Calu3 (cell line): ENCODE results near the gene CLDN16. TPM values are rescaled to one million over a fixed set of nuclear protein-coding genes. Genes with fewer than 3 reads are reported as not detected.

ENCODE experiments used
- BruUV-seq: library from RNA; stranded (reverse); fragments of 400-500 nt; replicated peaks from 2 replicates; lab custom pipeline; 2021; lab: Mats Ljungman, UMichigan
- CTCF ChIA-PET: fragments of 300-600 bp; sonication (Branson Sonifier 250); formaldehyde crosslinking; loops from one replicate; lab custom pipeline; 2022; ENCODE audit warnings: antibody characterized with exemption; lab: Charles Lee
- DNase-seq: peaks from one replicate; pipeline ENCODE4 v3.0.0; 2022
- H3K27ac Mint-ChIP-seq: one replicate; pipeline ENCODE4 v1.8.0; 2022; ENCODE audit warnings: mixed read lengths; ENCODE audit not compliant: unreplicated experiment
- H3K27me3 Mint-ChIP-seq: one replicate; pipeline ENCODE4 v1.8.0; 2022; ENCODE audit warnings: mixed read lengths; ENCODE audit not compliant: unreplicated experiment
- H3K36me3 Mint-ChIP-seq: one replicate; pipeline ENCODE4 v1.8.0; 2022; ENCODE audit warnings: mild to moderate bottlenecking, moderate library complexity, mixed read lengths; ENCODE audit not compliant: insufficient read depth, unreplicated experiment
- H3K4me1 Mint-ChIP-seq: one replicate; pipeline ENCODE4 v1.8.0; 2022; ENCODE audit warnings: mild to moderate bottlenecking, low read depth, mixed read lengths; ENCODE audit not compliant: unreplicated experiment
- H3K4me3 Mint-ChIP-seq: one replicate; pipeline ENCODE4 v1.8.0; 2022; ENCODE audit warnings: mild to moderate bottlenecking, low read depth, moderate library complexity, mixed read lengths; ENCODE audit not compliant: unreplicated experiment
- H3K9me3 Mint-ChIP-seq: one replicate; pipeline ENCODE4 v1.8.0; 2022; ENCODE audit warnings: low read depth, mixed read lengths; ENCODE audit not compliant: unreplicated experiment
- CTCF ChIP-seq: fragments of 200-600 bp; IDR thresholded peaks from one replicate; pipeline ENCODE4 v1.8.0; 2022; ENCODE audit warnings: antibody characterized with exemption; ENCODE audit not compliant: unreplicated experiment
- intact Hi-C: fragments of 100-400 bp; cut with micrococcal nuclease; formaldehyde crosslinking; loops from one replicate; pipeline ENCODE4 v1.10.0; 2022; ENCODE audit not compliant: unreplicated experiment
- total RNA-seq: library from RNA; stranded (reverse); gene quantifications from 2 replicates; pipeline ENCODE4 v1.2.3, GENCODE V29; 2022

Gene CLDN16
- total RNA-seq, 1 experiment from 2014 or later: 2.9 TPM

GRCh38 chr3:190404715-190405114, 16.8 kb downstream of the CLDN16 start:
- DNase-seq: no peak
- CTCF ChIA-PET: interaction anchor here (0.6 to 0.7 kb wide), 2 partner anchors 38 to 367 kb away, joined by 3 to 4 read pairs; no protein-coding TSS in a partner anchor
- Mint-ChIP-seq H3K27ac (no peak overlapping the region), H3K4me1 (no peaks in the 10 kb centered on the region), H3K4me3 (no peak overlapping the region), H3K27me3 (no peaks in the 10 kb centered on the region), H3K9me3 (no peaks in the 10 kb centered on the region), H3K36me3 (no peaks in the 10 kb centered on the region)
- intact Hi-C loops: no loop called here
- BruUV-seq: no TSS peak
- no peak for TF ChIP-seq CTCF

- Mint-ChIP-seq H3K36me3 (no peaks in the 10 kb centered on the region), H3K4me3 (no peak overlapping the region), H3K9me3 (peaks cover 6% of the 10 kb centered on the region), H3K4me1 (no peaks in the 10 kb centered on the region), H3K27me3 (no peaks in the 10 kb centered on the region), H3K27ac (no peak overlapping the region)
- DNase-seq: no peak
- no peak for TF ChIP-seq CTCF
- BruUV-seq: no TSS peak
- CTCF ChIA-PET: interaction anchor here (0.6 to 1.9 kb wide), 6 partner anchors 10 to 121 kb away, joined by 3 to 6 read pairs (median 3); no protein-coding TSS in a partner anchor
- intact Hi-C loops: no loop called here
Observed at GRCh38 chr3:190414297-190414696, 26.3 kb downstream of the CLDN16 start.

- intact Hi-C loops: loop anchor here (1.0 to 10.0 kb wide), 5 partner anchors 34 to 459 kb away; partner anchors contain the start of gene CLDN1
- H3K27ac Mint-ChIP-seq: peak overlapping the region; percentile 94
Observed at GRCh38 chr3:190424108-190424477, 36.1 kb downstream of the CLDN16 start.

More at GRCh38 chr3:190424108-190424477, 36.1 kb downstream of the CLDN16 start:
- Mint-ChIP-seq H3K4me1 (peaks cover 12% of the 10 kb centered on the region), H3K27me3 (no peaks in the 10 kb centered on the region), H3K36me3 (peaks cover 7% of the 10 kb centered on the region), H3K4me3 (peak overlapping the region; percentile 44), H3K9me3 (no peaks in the 10 kb centered on the region)
- no TSS peak for BruUV-seq
- CTCF ChIA-PET: interaction anchor here (0.6 to 3.6 kb wide), 16 partner anchors 10 to 471 kb away, joined by 3 to 22 read pairs (median 5); partner anchors contain the start of gene CLDN1
- no peak for TF ChIP-seq CTCF
- no peak for DNase-seq
